G401.6 (cell line): Measurements from ENCODE around the gene FBXL2.

Source experiments
- FAIRE-seq: peaks from 2 replicates; lab custom pipeline; 2012; peaks lifted over from hg19 to GRCh38; lab: Jason Lieb, UNC

FBXL2 gene

DNA sequence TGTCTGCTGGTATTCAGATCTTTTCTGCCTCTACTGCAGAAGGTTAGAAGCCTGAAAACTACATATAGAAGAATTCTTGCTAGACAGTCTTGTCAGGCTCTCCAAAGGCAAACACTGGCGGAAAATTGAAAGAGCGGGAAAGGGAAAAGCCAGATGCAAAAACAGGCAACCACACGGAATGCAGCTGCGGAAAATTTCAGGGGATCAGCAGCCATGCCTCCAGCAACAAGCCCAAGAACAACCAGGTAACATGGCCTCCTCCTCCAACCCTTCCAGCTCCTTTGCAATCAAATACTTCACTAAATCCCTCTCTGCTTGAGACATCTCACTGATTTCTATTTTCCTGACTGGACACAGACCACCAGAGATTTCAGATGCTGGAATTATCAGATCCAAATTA lies 153.3 kb downstream of the FBXL2 start:
- no peak for FAIRE-seq

DNA sequence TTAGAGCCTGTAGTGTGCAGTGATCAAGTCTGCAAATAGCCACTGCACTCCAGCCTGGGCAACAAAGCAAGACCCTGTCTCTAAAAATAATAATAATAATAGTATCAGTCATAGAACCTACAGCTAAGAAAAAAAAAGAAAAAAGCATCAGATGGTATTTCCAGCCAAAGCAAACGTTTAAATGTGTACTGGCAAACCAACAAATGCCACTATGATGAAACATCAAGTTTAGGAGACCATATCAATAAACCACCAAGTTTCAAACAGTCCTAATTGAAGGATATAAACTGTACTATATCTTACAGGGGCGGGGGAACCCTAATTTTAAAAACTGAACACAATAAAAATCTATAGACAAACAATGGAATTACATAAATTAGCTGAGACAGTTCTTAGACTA lies 156.6 kb downstream of the FBXL2 start:
- no peak for FAIRE-seq
